ENCODE data around the gene CNN3.

CNN3 gene

DNA sequence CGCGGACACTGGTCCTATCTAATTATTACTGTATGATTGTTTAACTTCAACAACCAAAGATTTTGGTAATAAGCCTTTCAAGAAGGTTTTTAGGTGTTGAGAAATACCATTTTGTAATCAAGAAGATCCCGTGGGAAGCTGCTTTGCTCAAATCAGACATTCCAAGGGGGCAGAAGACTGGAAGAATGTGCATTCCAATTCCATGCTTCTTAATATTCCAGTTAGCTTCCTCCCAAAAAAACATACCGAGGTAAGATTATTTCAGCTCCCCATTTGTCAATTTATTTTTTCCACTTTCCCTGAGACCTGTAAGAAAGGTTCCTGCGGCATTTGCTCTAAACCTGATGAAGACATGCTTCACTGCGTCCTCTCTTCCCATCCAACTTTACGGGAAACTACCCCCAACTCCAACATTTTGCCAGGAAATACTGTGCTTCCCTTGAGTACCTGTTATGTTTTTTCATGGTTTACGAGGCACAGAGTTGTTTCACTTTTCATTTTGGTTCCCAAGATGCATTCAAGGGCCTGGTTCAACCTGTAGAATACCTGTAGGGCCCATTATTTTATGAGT is 4.1 kb downstream of the CNN3 start:
- H3K4me3 ChIP-seq (replicated peaks; ENCODE audit: low read depth, low read length): peak overlapping the region; percentile 93
- TF ChIP-seq, protein P1, sequence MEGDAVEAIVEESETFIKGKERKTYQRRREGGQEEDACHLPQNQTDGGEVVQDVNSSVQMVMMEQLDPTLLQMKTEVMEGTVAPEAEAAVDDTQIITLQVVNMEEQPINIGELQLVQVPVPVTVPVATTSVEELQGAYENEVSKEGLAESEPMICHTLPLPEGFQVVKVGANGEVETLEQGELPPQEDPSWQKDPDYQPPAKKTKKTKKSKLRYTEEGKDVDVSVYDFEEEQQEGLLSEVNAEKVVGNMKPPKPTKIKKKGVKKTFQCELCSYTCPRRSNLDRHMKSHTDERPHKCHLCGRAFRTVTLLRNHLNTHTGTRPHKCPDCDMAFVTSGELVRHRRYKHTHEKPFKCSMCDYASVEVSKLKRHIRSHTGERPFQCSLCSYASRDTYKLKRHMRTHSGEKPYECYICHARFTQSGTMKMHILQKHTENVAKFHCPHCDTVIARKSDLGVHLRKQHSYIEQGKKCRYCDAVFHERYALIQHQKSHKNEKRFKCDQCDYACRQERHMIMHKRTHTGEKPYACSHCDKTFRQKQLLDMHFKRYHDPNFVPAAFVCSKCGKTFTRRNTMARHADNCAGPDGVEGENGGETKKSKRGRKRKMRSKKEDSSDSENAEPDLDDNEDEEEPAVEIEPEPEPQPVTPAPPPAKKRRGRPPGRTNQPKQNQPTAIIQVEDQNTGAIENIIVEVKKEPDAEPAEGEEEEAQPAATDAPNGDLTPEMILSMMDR (IDR thresholded peaks at IDR 0.05; ENCODE audit: low read length, missing control alignments): no peak
- peak; percentile 83 for DNase-seq (ENCODE audit: low read depth)

DNA sequence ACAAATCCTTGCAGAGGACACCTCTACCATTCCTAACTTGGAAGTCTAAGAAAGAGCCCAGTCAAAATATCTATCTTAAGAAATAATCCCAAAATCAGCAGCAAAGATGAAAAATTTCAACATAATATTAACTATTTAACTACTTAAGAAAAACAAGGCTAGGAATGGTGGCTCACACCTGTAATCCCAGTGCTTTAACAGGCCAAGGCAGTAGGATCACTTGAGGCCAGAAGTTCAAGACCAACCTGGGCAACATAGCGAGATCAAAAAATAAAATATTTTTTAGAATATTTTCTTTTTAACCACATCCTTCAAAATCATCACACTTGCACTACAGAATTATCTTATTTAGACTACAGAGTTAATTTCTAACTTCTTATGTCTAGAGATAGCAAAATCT is 4.9 kb downstream of the CNN3 start:
- DNase-seq (ENCODE audit: low read depth): no peak
- no peak overlapping the region for H3K4me3 ChIP-seq (replicated peaks; ENCODE audit: low read depth, low read length)
- TF ChIP-seq, protein P1 (IDR thresholded peaks at IDR 0.05; ENCODE audit: low read length, missing control alignments): no peak

DNA sequence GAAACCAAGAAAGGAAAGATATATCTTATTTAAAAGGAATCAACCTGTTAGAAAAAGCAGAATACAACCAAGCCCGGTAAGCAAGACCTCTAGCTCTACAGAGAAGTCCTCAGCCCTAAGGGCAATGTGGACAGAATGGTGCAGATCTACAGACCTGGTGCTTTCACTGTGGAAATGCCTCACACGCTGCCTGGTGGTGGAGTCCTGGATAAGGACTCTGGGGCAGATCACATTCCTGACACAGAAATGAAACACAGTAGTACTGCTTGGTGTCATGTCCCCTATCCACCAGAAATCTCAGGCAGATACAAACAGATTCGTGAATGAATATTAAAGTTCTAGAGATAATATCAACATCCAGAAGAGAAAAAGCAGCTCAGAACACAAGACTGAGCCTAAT is 6.8 kb downstream of the CNN3 start:
- TF ChIP-seq, protein P1 (IDR thresholded peaks at IDR 0.05; ENCODE audit: low read length, missing control alignments): no peak
- H3K4me3 ChIP-seq (replicated peaks; ENCODE audit: low read depth, low read length): no peak overlapping the region
- DNase-seq (ENCODE audit: low read depth): no peak

DNA sequence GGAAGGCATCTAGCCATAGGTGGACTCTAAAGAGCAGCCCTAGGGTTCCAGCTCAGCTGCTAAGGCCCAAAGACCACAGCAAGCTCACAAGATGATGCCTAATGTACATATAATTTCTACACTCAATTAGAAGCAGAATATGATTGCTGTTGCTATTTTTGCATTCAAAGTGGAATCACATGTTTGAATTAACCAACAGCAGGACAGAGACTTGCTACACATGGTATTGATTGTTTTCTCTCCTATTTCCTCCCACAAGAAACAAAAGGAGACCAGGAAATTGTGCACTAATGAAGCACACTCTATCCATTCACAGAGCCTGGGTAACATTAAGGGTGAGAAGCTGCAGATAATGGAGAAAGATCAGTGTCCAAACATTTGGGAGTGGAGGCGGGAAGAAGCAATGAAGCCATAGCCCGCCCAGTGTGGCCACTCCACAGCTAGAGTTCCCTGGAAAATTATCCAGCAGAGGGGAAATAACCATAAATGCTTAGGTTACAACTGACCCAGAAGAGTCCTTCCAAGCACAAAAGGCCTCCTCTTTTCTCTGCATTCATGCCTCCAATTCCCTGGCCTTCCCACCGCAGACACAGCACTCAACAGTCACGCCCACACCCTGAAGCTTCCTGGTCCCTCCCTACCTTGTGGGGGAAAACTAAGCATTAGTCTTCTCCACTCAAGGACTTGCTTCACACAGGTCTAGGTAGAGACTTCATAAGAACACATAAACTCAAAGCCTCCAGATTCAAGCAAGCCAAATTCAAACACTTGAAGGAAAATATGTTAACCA is 7.5 kb downstream of the CNN3 start:
- no peak for DNase-seq (ENCODE audit: low read depth)
- TF ChIP-seq, protein P1 (IDR thresholded peaks at IDR 0.05; ENCODE audit: low read length, missing control alignments): no peak
- no peak overlapping the region for H3K4me3 ChIP-seq (replicated peaks; ENCODE audit: low read depth, low read length)

DNA sequence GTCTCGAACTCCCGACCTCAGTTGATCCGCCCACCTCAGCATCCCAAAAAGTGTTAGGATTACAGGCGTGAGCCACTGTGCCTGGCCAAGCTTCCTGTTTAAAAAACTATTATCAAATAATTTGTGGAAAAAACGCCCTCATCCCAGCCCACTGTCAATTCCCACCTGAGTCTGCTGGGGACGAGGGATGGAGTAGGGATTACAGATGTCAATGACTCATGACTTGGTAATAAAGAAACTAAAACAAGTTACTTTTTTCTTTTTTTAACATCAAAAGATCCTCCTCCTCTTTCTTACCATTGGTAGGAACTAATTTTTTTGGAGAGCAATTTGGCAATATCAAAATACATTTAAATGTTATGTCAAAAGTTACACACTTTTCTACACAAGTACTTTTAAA is 9.7 kb downstream of the CNN3 start:
- no peak for DNase-seq (ENCODE audit: low read depth)
- no peak overlapping the region for H3K4me3 ChIP-seq (replicated peaks; ENCODE audit: low read depth, low read length)
- TF ChIP-seq, protein P1 (IDR thresholded peaks at IDR 0.05; ENCODE audit: low read length, missing control alignments): no peak

DNA sequence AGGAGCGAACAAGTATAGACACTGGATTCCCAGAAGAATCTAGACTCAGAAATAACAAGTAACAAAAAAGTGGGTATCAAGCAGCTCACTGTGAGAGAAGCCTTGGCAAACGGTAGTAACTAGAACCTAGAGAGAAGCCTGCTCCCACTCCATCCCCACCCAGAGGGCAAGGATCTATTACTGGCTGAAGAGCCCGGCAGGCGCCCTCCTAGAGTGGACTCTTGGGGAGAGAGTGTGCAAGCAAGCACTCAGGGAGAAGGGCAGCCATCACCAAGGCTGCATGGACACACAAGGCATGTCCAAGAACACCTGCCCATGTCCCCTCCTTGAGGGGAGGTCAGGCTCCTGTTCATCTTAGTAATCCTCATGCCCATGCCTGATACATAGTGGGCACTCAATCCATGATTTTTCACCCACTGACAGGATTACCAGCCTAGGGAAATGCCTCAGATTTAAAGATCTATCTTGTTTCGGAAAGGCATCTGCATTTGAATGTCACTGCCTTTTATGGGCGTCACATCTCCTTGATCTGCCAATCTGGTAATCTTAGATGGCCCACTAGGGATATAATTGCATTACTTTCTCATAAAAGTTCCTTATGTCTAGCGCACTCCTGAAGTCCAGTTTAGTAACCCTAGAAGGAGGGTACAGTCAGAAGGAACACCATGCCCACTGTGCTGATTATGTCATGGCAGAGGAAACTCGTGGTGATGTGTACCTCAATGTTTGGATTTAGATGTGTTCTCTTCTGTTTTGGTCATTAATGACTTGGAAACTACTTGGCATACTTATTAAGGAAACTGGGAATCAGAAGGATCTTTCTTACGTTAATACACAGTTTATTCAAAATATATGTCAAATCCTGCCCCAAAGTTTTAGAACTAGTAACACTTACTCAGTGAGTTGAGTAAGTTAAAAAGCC is 14.4 kb downstream of the CNN3 start:
- DNase-seq (ENCODE audit: low read depth): no peak
- no peak overlapping the region for H3K4me3 ChIP-seq (replicated peaks; ENCODE audit: low read depth, low read length)
- TF ChIP-seq, protein P1 (IDR thresholded peaks at IDR 0.05; ENCODE audit: low read length, missing control alignments): no peak

Measured in fibroblast of pulmonary artery (primary cell).